DND-41 (cell line): Measurements from ENCODE around the gene TBC1D5.

Experiments used
- EZH2 ChIP-seq: IDR thresholded peaks from 3 replicates; pipeline ENCODE4 v1.6.1; 2012; ENCODE audit warnings: borderline replicate concordance, low read depth, mild to moderate bottlenecking, moderate library complexity, low read length, inconsistent platforms; ENCODE audit not compliant: severe bottlenecking
- TF ChIP-seq, protein P1 (sequence below): IDR thresholded peaks from 2 replicates; pipeline ENCODE4 v1.5.1; 2012; ENCODE audit warnings: borderline replicate concordance, low read length, moderate library complexity, mild to moderate bottlenecking; ENCODE audit not compliant: poor library complexity, severe bottlenecking; ENCODE audit errors: extremely low read depth

GRCh38 chr3:17144665-17144993 is 597.8 kb downstream of the TBC1D5 start:
- TF ChIP-seq EZH2 = no peak
- TF ChIP-seq, protein P1, sequence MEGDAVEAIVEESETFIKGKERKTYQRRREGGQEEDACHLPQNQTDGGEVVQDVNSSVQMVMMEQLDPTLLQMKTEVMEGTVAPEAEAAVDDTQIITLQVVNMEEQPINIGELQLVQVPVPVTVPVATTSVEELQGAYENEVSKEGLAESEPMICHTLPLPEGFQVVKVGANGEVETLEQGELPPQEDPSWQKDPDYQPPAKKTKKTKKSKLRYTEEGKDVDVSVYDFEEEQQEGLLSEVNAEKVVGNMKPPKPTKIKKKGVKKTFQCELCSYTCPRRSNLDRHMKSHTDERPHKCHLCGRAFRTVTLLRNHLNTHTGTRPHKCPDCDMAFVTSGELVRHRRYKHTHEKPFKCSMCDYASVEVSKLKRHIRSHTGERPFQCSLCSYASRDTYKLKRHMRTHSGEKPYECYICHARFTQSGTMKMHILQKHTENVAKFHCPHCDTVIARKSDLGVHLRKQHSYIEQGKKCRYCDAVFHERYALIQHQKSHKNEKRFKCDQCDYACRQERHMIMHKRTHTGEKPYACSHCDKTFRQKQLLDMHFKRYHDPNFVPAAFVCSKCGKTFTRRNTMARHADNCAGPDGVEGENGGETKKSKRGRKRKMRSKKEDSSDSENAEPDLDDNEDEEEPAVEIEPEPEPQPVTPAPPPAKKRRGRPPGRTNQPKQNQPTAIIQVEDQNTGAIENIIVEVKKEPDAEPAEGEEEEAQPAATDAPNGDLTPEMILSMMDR = no peak
